ENCODE data around the gene S1PR1.

- TF ChIP-seq CTCF (IDR thresholded peaks at IDR 0.05) (no peak), POLR2A (IDR thresholded peaks at IDR 0.05) (no peak)
Measured at GRCh38 chr1:101284021-101284420, 47.2 kb downstream of the S1PR1 start.
